Inflammatory macrophage (primary cell): ENCODE measurements around the gene ZFR2.

Experiments used
- DNase-seq, 2 donors: peaks; one replicate each; pipeline ENCODE4 v3.0.0-alpha.2; 2020 to 2022

The ZFR2 gene

DNA sequence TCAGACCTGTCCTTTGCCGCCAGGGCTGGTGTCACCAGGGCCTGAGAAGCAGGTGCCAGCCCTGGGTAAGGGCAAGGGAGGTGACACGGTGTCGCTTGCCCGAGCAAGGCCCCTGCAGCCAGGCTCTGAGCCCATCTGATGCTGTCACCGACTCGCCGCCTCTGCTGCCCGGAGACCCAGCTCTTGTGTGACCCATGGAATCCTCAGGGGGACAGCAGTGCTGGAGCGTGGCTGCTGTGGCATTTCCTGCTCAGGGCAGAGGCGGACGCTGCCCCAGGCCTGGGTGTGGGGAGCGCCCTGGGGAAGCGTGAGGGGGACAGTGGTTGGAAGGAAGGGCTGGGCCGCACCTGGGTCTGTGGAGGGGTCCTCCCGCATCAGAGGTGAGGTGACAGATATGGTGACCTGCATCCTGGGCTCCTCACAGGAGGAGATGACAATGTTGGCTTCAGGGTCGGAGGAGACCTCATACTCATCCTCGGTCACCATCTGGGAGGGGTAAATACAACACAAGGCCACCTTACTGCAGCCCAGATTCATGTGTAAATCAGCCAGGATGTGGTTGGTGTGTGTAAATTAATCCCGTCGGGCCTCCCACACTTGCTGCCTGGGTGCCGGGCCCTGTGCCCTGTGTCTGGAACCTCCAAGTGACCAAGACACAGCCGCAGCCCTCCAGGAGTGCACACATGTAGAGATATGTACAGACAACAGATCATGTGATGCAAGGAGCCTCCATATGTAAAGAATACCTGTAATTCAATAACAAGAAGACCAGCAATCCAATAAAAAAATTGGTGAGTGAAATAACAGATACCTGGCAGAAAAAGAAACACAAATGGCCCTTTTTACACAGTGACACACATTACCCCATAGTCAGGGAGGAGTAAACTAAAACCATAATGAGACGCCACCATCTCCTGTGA, 55.1 kb downstream of the ZFR2 start:
- DNase-seq, result no peak

DNA sequence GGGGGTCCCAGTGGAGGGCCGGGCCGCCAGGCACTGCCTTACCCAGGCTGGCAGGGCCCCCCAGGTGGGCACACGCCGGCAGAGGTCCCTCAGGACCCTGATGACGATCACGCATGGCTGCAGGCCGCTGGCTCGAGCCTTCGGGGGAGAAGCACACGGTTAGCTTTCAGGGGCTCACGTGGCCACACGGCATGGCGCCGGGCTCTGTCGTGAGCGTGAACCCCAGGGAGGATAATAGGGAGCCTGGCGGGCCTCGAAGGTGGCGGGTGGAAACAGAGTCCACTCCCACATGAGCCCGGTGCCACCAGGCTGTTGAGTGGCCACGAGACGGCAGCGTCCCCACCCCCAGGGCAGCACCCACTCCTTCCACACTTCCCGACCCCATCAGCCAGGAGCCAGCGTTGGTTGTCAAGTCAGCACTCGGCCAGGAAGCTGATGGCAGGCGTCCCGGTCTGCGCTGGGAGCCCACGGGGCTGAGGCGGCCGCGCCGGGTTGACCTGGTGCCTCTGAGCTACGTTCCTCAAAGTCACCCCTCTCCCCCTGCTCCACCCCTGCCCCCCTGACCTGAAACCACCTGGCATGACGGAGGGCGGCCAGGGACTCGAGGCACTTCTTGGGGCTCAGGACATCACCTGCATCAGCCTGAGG, 58.0 kb downstream of the ZFR2 start:
- DNase-seq, result peak in 1 of 2 donors; percentile 75

DNA sequence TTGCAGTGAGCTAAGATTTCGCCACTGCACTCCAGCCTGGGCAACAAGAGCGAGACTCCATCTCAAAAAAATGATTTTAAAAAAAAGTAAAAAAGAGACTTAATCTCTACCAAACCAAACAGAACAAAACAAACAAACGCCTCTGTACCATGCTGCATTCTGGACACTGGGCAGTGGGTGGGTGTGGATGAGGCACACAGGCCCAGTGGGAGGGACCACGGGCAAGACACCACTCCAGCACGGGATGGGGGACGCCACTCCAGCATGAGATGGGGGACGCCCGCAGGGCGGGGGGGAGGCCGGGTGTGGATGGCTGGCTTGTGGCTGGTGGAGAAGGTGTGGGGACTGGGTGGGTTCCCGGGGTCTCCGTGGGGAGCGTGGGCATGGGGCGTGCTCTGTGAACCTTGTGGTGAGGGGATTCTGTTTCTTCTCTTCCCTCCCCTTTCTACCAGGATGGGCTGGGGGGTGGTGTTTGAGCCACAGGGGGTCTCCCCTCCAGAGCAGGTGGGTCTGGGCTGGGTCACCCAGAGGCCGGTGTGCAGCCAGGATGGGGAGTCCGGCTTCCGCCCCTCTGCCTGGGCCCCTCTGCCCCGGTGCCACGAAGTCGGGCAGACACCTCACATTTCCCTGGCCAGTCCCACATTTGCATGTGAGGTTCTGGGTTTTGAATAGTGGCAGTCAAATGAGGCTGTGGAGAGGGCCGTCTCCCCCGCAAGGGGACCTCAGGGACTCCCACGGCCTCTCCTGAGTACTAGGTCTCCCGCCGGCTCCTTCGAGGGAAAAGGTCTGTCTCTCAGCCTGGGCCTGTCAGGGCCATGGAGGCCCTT, 58.7 kb downstream of the ZFR2 start:
- peak in 1 of 2 donors; percentile 46 for DNase-seq

DNA sequence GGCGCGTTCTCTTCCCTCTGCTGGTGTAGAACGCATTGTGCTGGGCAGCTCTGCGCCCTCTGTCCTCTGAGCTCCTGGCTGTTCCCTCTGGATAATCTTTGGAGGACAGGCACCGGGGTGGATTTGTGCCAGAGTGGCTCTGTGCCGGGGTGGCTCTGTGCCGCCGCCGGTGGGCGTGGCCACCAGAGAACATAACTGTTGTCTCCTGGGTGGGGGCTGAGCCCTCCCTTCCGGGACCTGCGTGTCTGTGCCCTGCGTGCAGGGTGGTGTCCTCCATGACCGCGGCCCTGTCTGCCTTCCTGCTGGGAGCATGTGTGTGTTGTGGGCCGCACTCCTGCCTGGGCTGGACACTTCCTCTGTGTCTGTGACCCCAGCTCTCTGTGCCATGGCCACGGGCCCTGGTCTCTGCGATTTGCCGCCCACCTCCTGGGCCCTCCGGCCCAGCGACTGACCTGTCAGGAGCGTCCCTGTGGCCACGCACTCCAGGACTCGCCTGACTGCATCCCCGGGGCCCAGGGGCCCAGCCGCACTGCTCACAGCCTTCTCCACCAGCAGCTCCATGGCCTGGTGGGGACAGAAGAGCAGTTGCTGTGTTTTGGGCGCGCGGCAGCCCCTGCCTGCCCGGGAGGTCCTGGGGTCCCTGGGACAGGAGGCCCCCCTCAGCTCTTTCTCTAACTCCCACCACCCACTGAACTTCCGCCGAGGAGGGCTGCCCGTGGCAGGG, 60.3 kb downstream of the ZFR2 start:
- DNase-seq, result no peak

DNA sequence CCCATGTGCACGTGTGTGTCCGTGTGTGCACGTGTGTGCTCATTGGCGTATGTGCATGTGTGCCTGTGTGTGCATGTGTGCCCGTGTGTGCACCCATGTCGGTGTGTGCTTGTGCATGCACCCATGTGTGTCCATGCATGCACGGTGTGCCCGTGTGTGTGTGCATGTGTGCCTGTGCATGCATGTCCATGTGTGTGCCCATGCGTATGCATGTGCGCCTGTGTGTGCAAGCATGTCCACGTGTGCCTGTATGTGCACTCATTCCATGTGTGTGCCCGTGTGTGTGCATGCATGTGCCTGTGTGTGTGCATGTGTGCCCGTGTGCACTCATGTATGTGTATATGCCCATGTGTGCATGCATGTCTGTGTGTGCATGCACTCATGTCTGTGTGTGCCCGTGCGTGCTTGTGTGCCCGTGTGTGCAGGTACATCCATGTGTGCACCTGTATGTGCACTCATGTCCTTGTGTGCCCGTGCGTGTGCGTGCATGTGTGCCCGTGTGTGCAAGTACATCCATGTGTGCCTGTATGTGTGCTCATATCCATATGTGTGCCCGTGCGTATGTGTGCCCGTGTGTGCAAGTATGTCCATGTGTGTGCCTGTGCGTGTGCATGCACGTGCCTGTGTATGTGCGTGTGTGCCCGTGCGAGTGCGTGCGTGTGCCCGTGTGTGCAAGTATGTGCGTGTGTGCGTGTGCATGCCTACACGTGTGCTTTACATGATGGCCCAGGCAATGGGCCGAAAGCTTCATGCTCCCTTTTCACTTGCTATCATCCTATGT, 61.1 kb downstream of the ZFR2 start:
- no peak for DNase-seq

DNA sequence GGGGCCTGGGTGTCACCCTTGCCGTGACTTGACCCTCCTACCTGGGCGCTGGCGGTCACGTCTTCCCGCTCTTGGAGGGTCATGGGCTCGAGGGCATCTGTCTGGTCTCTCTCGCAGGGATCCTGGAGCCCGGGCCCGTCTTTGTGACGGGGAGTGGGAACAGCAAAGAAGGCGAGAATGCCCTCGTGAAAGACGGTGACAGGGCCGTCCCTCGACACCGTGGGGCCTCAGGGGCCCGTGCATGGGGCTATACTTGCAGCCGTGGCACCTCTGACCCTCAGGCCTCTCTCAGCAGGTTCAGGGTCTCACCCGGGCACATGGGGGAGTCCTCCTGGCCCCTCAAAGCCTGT, 61.7 kb downstream of the ZFR2 start:
- DNase-seq, result no peak

DNA sequence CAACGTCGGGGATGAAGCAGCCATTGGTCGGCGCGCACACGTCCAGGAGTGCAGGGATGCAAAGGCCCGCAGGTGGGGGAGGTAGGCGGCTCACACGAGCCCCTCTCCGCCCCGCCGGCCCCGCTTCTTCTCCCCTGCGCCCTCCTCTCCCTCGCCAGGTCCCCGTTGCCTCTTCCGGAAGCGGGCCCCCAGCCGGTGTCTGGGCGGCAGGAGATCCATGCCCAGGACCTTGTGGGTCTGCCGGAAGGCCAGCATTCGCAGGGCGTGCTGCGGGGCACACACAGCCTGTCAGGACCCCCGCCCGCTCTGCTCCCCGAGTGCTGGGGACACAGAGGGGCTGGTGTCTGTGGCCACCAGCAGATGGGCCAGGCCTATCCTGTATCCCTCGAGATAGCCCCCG, 63.0 kb downstream of the ZFR2 start:
- no peak for DNase-seq

DNA sequence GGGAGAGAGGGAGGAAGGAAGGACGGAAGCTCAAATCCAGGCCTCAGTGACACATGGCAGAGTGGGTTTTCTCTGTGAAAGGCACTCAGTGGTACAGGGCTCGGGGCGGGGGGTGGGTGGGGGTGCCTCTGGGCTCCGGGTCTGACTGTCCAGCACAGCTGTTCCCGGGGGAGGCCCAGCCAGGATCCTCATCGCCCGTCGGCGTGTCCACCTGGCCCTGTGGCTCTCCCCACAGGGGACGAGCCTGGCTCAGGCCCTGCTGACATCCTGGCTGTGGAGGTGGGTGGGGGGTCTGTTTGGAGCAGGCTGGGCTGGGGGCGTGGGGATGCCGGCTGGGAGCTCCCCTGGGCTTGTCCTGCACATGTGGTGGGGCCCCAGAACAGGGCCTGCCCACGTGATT, 64.4 kb downstream of the ZFR2 start:
- no peak for DNase-seq

DNA sequence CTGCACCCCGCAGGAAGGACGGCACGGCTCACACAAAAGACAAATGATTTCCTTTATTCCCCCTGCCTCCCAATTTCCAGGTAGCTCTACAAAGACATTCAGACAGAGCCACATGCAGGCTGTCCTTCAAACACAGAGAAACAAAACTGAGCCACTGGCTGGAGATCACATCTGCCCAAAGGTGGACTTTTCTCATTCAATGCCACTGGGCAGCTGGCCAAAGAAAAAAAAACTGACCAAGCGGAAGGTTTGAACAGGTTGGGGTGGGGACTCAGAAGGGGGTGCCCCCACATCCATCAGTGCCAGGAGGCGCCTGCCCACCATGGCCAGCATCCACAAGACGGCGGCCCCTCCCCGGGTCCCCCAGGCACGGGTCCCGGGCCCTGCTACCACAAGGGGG, 64.9 kb downstream of the ZFR2 start:
- DNase-seq, result no peak

DNA sequence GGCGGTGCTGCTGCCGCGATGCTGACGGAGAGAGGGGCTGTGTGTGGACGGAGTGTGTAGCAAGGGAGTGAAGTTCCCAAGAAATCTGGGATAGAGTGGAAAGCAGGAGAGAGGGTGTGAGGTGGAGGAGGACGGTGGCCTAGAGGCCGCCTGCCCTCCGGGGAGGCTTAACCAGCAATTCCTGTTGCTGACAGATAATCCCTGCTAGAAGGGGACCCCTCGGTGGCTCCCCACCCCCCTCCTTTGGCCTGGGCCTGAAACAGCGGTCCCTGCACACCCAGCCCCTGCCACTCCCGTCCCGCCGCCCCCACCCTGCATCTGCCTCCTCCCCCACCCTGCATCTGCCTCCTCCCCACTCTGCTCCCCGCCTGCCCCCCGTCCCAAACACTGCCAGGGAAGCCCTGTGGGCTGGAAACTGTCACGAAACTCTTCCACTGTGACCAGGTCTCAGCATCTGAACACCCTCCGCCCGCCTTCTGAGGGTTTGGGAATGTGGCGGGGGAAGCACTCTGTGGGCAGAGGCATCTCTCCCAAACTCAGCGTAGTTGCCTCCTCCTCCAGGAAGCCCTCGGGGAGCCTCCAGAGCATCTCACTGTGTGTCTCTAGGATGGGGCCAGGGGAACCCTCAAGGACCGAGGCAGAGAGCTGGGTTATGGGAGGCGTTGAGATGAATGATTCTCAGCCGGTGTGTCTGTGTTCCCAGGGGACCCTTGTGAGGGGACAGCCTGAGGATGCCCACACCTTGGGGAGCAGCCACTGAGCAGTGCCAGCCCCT, 65.5 kb downstream of the ZFR2 start:
- DNase-seq, result no peak

DNA sequence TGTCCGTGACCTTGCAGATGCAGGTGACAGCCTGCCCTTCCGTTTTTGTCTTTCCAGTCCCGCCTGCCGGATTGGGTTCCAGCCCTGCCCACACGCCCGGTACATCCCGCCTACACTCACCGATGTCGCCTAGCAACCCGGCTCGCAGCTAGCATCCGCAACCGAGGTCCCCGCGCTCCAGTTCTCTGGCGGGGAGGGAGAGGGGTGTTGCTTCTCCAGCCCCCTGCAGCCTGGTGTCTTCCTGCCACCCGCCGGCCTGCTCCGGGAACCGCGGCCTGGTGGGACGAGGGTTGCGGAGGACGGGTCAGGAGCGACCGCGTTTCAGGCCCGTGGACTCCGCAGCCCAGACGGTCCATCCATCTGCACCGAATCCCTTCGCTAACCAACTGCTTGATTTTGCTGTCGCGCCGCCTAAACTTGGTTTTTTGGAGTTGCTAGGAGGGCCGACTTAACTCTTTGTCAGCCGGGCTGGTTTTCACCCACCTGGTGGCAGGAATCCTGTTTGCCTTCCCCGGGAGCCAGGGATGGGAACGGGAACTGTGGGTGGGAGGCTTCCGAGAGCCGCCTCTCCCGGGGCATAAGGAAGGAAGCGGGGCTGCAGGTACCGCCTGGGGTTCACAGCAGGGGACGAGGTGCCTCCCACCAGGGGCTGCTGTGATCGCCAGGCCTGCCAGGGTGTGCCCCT, 67.3 kb downstream of the ZFR2 start:
- DNase-seq, result no peak

DNA sequence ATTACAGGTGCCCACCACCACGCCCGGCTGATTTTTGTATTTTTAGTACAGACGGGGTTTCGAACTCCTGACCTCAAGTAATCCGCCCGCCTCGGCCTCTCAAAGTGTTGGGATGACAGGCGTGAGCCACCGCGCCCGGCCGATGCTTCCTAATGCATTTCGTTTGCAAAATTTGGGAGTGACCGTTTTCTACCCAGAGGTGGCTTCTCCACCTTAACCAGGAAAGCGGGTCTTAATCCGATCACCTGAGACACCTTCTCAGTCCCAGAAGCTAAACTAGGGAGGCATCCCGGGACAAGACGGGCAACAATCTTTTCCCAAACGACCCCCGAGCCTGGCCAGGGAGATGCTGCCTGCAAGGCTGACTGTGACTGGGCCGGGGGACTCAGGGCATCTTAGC, 67.8 kb downstream of the ZFR2 start:
- no peak for DNase-seq

DNA sequence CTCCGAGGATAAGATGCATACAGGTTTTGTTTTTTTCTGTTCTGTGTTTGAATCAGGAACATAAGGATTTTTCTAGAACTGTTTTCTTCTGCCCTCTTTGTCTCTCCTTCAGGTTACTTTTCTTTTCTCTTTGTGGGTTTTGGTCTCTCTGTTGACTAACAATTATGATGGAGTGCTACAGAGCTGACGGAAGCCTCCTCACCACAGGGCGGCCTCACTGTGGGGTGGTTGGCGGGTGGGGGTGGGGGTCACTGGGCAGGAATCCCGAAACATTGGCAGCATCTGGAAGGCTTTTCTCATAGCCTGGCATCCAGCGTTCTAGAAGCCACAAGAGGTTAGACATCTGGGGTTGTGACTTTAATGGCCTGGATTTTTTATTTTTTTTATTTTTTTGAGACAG, 70.7 kb downstream of the ZFR2 start:
- no peak for DNase-seq

DNA sequence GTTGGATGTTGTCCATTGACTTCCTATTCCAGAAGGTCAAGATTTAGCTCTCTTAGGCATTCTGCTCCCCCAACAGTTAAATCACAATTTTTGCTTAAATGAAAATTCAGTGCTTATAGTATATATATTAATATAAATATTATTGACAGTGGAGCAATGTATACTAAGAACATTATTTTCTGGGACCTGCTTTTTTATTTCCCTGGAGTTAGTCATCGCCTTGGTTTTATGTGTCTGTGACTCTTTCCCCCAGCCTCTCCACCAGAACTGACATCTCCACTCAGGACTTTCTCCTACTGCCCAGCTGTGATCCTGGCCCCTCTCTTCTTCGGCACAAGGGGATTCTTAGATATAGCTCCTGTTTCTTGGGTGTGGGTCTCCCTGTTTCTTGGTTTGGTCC, 72.5 kb downstream of the ZFR2 start:
- no peak for DNase-seq

DNA sequence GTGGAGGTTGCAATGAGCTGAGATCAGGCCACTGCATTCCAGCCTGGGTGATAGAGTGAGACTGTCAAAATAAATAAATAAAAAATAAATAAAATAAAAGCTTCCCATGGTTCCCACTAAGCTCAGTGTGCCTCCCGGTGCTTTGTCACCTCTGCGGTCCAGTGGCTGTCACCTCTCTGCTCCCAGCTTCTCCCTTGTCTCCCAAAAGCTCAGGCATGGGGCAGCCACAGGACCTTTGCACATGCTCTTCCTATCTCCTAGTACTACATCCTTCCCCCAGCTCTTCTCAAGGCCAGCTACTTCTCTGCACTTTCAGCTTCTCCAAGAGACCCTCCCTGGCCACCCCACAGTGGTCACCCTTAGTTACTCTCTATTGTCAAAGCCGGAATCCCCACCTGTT, 75.0 kb downstream of the ZFR2 start:
- no peak for DNase-seq

DNA sequence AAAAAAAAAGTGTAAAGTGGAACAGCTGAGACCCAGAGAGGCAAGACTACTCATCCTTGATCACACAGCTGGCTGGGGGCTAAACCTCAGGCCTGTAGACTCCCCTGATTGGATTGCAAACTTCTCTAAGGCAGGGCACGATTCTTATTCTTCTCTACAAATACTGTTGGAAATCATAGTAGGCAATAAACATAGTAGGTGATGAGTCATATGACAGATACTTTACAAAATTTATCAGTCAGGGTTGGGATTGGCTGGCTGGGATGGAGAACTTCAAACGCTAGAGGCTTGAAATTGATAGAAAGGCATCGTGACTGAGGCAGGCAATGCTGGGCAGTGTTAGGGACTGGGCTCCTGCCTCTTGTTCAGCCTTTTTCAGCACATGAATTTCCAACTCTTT, 76.7 kb downstream of the ZFR2 start:
- DNase-seq, result no peak

DNA sequence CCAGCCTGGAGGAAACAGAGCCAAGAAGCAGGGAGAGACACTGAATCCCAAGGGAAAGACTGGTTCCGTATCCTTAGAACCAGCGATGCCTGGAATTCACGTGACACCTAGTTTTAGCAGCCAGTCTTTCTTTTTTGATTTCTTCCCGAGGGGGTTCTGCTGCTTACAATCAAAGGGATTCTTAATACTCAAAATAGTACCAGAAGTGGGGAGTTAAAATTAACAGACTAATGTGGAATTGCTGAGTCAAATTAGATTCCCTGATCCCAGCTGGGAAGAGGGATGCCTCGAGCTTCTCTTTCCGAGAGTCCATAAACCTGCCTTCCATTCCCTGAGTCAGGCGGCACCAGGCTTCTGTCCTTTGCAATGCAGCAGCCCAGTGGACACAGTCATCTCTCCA, 77.9 kb downstream of the ZFR2 start:
- DNase-seq, result no peak

DNA sequence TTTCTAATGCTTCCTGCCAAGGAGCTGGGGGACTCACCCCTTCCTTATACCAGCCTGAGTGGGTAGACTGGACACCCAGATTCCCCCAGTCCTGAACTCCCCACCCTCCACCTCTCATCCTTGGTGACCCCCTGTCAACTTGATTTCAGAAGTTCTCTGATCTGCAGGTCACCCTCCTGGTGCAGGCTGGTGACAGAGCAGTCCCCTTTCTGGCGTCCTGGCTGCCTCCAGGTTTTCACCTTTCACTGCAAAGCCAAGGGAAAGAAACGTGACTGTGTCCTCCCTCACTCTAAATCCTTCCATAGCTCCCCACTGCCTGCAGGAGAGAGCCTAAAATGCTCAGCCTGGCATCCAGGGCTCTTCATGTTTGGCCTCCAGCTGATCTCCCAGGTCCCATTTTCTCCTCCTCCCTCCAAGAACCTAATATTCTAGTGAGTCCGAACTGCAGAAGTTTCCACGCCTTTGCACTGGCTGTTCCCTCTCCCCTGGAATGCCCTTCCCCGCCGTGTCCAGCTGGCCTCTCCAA, 78.6 kb downstream of the ZFR2 start:
- no peak for DNase-seq

DNA sequence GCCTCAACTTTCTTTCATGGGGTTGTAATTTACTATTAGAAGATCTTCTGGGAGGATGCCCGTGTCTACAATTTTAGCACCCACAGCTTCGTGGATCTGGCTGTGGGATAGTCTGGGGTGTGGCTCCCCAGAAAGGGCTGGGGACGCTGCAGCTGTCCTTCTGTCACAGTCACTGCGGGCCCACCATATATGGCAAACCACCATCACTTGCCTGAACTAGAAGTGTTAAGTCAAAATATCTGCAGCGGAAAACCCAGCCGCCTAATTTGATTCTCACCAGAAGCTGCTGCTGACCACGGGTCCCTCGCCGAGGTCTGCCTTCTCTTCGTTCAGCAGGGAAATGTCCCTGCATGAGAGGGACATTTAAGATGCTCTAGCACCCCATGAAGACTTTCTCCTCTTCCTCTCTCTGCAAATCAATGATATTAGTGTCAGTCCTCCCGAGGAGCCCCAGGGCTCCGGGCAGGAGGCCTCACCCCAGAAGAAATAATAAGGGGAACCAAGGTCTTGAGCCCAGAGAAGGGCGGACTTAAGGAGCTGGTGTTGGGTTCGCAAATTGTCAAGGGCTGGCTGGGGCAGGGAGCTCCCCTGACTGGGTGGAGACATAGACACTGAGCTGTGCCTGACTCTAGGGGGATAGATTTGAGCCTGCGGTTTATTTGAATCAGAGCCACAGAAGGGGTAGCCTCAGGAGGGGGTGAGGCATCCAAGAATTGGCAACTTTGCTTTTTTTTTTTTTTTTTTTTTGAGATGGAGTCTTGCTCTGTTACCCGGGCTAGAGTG, 79.7 kb downstream of the ZFR2 start:
- DNase-seq, result no peak
